GM12878 (cell line): ENCODE measurements around the gene MUTYH. TPM values are rescaled to one million over a fixed set of nuclear protein-coding genes. Genes with fewer than 3 reads are reported as not detected.

Source experiments
- ATAC-seq: fragments of 200-7000 bp; cut with Tn5 transposase; 3 replicates; pipeline ENCODE4 v1.9.1; 2020; ENCODE audit warnings: mild to moderate bottlenecking, moderate library complexity
- BruUV-seq: library from RNA; stranded (reverse); fragments of 400-500 nt; replicated peaks from 2 replicates; lab custom pipeline; 2021; lab: Mats Ljungman, UMichigan
- CTCF ChIA-PET: fragments of 300-600 bp; sonication (Branson Sonifier 250); formaldehyde crosslinking; extraction: SDS; loops from one replicate; lab custom pipeline; 2021; ENCODE audit warnings: inconsistent platforms; lab: Yijun Ruan, JAX
- POLR2A ChIA-PET: fragments of 350-600 bp; formaldehyde crosslinking; extraction: SDS; loops from one replicate; lab custom pipeline; 2021; ENCODE audit warnings: inconsistent platforms; lab: Charles Lee
- RAD21 ChIA-PET: fragments of 300-600 bp; sonication (Branson Sonifier 250); formaldehyde crosslinking; loops from one replicate; lab custom pipeline; 2023; ENCODE audit warnings: antibody characterized with exemption; ENCODE audit not compliant: unreplicated experiment; lab: Charles Lee
- SMC1A ChIA-PET: fragments of 300-600 bp; sonication (Branson Sonifier 250); formaldehyde crosslinking; loops from one replicate; lab custom pipeline; 2023; ENCODE audit not compliant: unreplicated experiment, uncharacterized antibody; lab: Charles Lee
- DNase-seq: peaks from one replicate; pipeline ENCODE4 v3.0.0-alpha.2; 2011; ENCODE audit warnings: low read depth, low spot score
- FAIRE-seq: peaks from 3 replicates; lab custom pipeline; 2011; peaks lifted over from hg19 to GRCh38; lab: Jason Lieb, UNC
- H2AFZ ChIP-seq: 2 replicates; pipeline ENCODE4 v1.6.0; 2011; ENCODE audit warnings: low read depth, low read length, control low read depth; ENCODE audit not compliant: control insufficient read depth
- H3K27ac ChIP-seq: 2 replicates; pipeline ENCODE4 v1.5.1; 2011; ENCODE audit warnings: control low read depth; ENCODE audit not compliant: control insufficient read depth, insufficient read depth
- H3K27me3 ChIP-seq, 2 experiments: replicated peaks in 1 of 2; 2 replicates each; pipeline versions ENCODE4 v1.6.0 to v1.6.1; 2011; ENCODE audit warnings: low read length in 1 of 2; ENCODE audit not compliant: control insufficient read depth in 2 of 2, insufficient read depth in 2 of 2
- H3K36me3 ChIP-seq, 2 experiments: 2 replicates each; pipeline ENCODE4 v1.5.1; 2011; ENCODE audit warnings: low read length in 1 of 2; ENCODE audit not compliant: control insufficient read depth in 2 of 2, insufficient read depth in 2 of 2
- H3K4me1 ChIP-seq: 2 replicates; pipeline ENCODE4 v1.6.1; 2011; ENCODE audit warnings: mild to moderate bottlenecking, low read length, moderate library complexity, mixed read lengths; ENCODE audit not compliant: control insufficient read depth, insufficient read depth
- H3K4me2 ChIP-seq: 2 replicates; pipeline ENCODE4 v1.6.0; 2011; ENCODE audit warnings: control low read depth; ENCODE audit not compliant: control insufficient read depth, insufficient read depth
- H3K4me3 ChIP-seq: fragments of 200-600 bp; sonication (generic); 2 replicates; pipeline ENCODE4 v1.5.1; 2016
- H3K79me2 ChIP-seq: 2 replicates; pipeline ENCODE4 v1.6.0; 2011; ENCODE audit warnings: low read length; ENCODE audit not compliant: control insufficient read depth, insufficient read depth
- H3K9ac ChIP-seq: 2 replicates; pipeline ENCODE4 v1.8.0; 2011; ENCODE audit warnings: low read length, control low read depth, mixed read lengths; ENCODE audit not compliant: control insufficient read depth, insufficient read depth
- H3K9me3 ChIP-seq: replicated peaks from 3 replicates; pipeline ENCODE4 v1.5.1; 2011; ENCODE audit warnings: mild to moderate bottlenecking, low read length; ENCODE audit not compliant: control insufficient read depth, insufficient read depth
- H4K20me1 ChIP-seq: 2 replicates; pipeline ENCODE4 v1.6.0; 2011; ENCODE audit not compliant: control insufficient read depth, insufficient read depth
- ATF7 ChIP-seq: fragments of 450-650 bp; IDR thresholded peaks from 2 replicates; pipeline ENCODE4 v1.6.1; 2016; ENCODE audit warnings: low read depth, mild to moderate bottlenecking
- BMI1 ChIP-seq: fragments of 450-650 bp; IDR thresholded peaks from 2 replicates; pipeline ENCODE4 v1.6.1; 2016; ENCODE audit warnings: mild to moderate bottlenecking, moderate library complexity, borderline replicate concordance
- CREM ChIP-seq: IDR thresholded peaks from 2 replicates; pipeline ENCODE4 v1.6.1; 2014; ENCODE audit warnings: antibody characterized with exemption, low read depth
- FOXM1 ChIP-seq: IDR thresholded peaks from 2 replicates; pipeline ENCODE4 v1.6.1; 2012; ENCODE audit warnings: low read depth, mild to moderate bottlenecking, inconsistent platforms, low read length, moderate library complexity
- HDAC2 ChIP-seq: fragments of 200-600 bp; sonication (generic); IDR thresholded peaks from 2 replicates; pipeline ENCODE4 v1.6.1; 2017
- MXI1 ChIP-seq: fragments of 150-350 bp; IDR thresholded peaks from 2 replicates; pipeline ENCODE4 v1.6.1; 2011; ENCODE audit warnings: low read depth, mild to moderate bottlenecking, inconsistent platforms, low read length, improper control_type of control experiment
- POLR2AphosphoS5 ChIP-seq: IDR thresholded peaks from 2 replicates; pipeline ENCODE4 v1.6.1; 2011; ENCODE audit warnings: mild to moderate bottlenecking, low read length, inconsistent platforms
- POU2F2 ChIP-seq: IDR thresholded peaks from 3 replicates; pipeline ENCODE4 v1.6.1; 2011; ENCODE audit warnings: low read depth, mild to moderate bottlenecking, low read length, borderline replicate concordance
- SMARCA5 ChIP-seq: fragments of 450-650 bp; IDR thresholded peaks from 2 replicates; pipeline ENCODE4 v1.6.1; 2017; ENCODE audit warnings: mild to moderate bottlenecking
- SMC3 ChIP-seq: IDR thresholded peaks from 2 replicates; pipeline ENCODE4 v1.6.1; 2011; ENCODE audit warnings: low read length, improper control_type of control experiment, borderline replicate concordance
- TAF1 ChIP-seq: IDR thresholded peaks from 2 replicates; pipeline ENCODE4 v1.6.1; 2011; ENCODE audit warnings: mild to moderate bottlenecking, low read depth, low read length, borderline replicate concordance
- WRNIP1 ChIP-seq: IDR thresholded peaks from 2 replicates; pipeline ENCODE4 v1.6.1; 2011; ENCODE audit warnings: low read depth, low read length, improper control_type of control experiment, borderline replicate concordance
- ZBTB11 ChIP-seq: fragments of 450-650 bp; formaldehyde crosslinking; IDR thresholded peaks from 2 replicates; pipeline ENCODE4 v1.5.0; 2022; ENCODE audit warnings: mild to moderate bottlenecking, missing genetic modification characterization
- ZZZ3 ChIP-seq: IDR thresholded peaks from 2 replicates; pipeline ENCODE4 v1.6.1; 2011; ENCODE audit warnings: low read depth; ENCODE audit not compliant: control insufficient read depth, insufficient read length
- WGBS: methylation state at CpG from one replicate; pipeline ENCODE4 v1.1.6; 2016; ENCODE audit warnings: low lambda C conversion rate; ENCODE audit not compliant: insufficient replicate concordance, insufficient coverage; ENCODE audit errors: missing lambda C conversion rate; 5-methylcytosine and 5-hydroxymethylcytosine counted together
- in situ Hi-C: fragments of 300-500 bp; cut with MboI; formaldehyde crosslinking; loops from 9 replicates; pipeline ENCODE4 v1.14.3; 2018; ENCODE audit warnings: mixed read lengths
- intact Hi-C: fragments of 100-400 bp; cut with micrococcal nuclease; formaldehyde crosslinking; loops from one replicate; pipeline ENCODE4 v1.14.2; 2022; ENCODE audit not compliant: unreplicated experiment
- polyA plus RNA-seq, 11 experiments: library from polyadenylated mRNA; depleted of rRNA in 4 of 11; unstranded in 6 of 11; stranded (reverse) in 5 of 11; fragments of >200 nt; fragmentation: Nextera tagmentation in 4 of 11; fragmentation: Illumina TruSeq in 1 of 11; extraction: Ambion mirVana in 4 of 11; extraction: Trizol in 1 of 11; gene quantifications; 1 replicate in 1 of 11; 2 replicates in 10 of 11; pipeline versions ENCODE4 v1.2.1 to v1.2.3, GENCODE V29; 2011 to 2016; ENCODE audit warnings: inconsistent platforms in 2 of 11, missing spikeins in 2 of 11, low read depth in 1 of 11
- total RNA-seq, 4 experiments: library from RNA; depleted of rRNA in 3 of 4; stranded (reverse); fragments of >200 nt in 3 of 4; fragmentation: Illumina TruSeq in 1 of 4; extraction: Trizol in 1 of 4; gene quantifications; 2 replicates each; pipeline versions ENCODE4 v1.2.1 to v1.2.3, GENCODE V29; 2013 to 2021
- TF ChIP-seq, protein P1 (sequence below): fragments of 450-650 bp; IDR thresholded peaks from 2 replicates; pipeline ENCODE4 v1.6.1; 2017; ENCODE audit warnings: mild to moderate bottlenecking, moderate library complexity

Gene MUTYH
- total and polyA plus RNA-seq, 10 of the 15 experiments (the other 5 are each of a cell fraction or from before 2014, with no cell fraction given) = 2.5 to 42.0 (median 30.0) TPM

GRCh38 chr1:45303520-45304310 is 36.5 kb downstream of the MUTYH start:
- ChIA-PET SMC1A (interaction anchor here (0.8 to 9.2 kb wide), 13 partner anchors 20 to 582 kb away, joined by 3 to 284 read pairs (median 4); partner anchors contain the start of genes EIF2B3, HECTD3, MUTYH and PLK3), POLR2A (interaction anchor here (0.5 to 6.4 kb wide), 35 partner anchors 11 to 1300 kb away, joined by 3 to 98 read pairs (median 4); partner anchors contain the start of genes BTBD19, CCDC163, HECTD3 and MMACHC), CTCF (interaction anchor here (0.7 to 10.7 kb wide), 18 partner anchors 8 to 675 kb away, joined by 3 to 252 read pairs (median 4); partner anchors contain the start of genes CCDC163, HECTD3, MMACHC and PLK3), RAD21 (interaction anchor here (0.6 to 10.1 kb wide), 39 partner anchors 11 to 1326 kb away, joined by 3 to 313 read pairs (median 4); partner anchors contain the start of genes CCDC163, HECTD3, HPDL and MMACHC)
- intact Hi-C loops = loop anchor here (1.0 to 5.0 kb wide), 4 partner anchors 23 to 576 kb away; partner anchors contain the start of genes HPDL, MUTYH and TOE1
- Histone ChIP-seq H3K27ac (peak overlapping the region; percentile 95), H3K4me2 (peak overlapping the region; percentile 87), H4K20me1 (no peaks in the 10 kb centered on the region), H3K9ac (peak overlapping the region; percentile 91), H3K79me2 (peaks cover 7% of the 10 kb centered on the region), H3K4me1 (peaks cover 18% of the 10 kb centered on the region), H3K4me3 (peak overlapping the region; percentile 90), H3K9me3 (no peaks in the 10 kb centered on the region), H3K36me3 (no peaks in the 10 kb centered on the region), H3K27me3 (no peaks in the 10 kb centered on the region), H2AFZ (peak overlapping the region; percentile 95)
- in situ Hi-C loops = loop anchor here (5.0 kb wide), 3 partner anchors 291 to 586 kb away; partner anchors contain the start of genes HECTD3 and UROD
- FAIRE-seq = peak; percentile 38
- peak; percentile 84 for DNase-seq
- under 1% methylated on average over 42 of the region's 68 CpGs for WGBS
- ATAC-seq = peak; percentile 86
- TSS peak; percentile 98 for BruUV-seq
- no peak for TF ChIP-seq BMI1
- TF ChIP-seq TAF1 = peak; percentile 73; the same call in 1 of the 2 replicates
- TF ChIP-seq, protein P1, sequence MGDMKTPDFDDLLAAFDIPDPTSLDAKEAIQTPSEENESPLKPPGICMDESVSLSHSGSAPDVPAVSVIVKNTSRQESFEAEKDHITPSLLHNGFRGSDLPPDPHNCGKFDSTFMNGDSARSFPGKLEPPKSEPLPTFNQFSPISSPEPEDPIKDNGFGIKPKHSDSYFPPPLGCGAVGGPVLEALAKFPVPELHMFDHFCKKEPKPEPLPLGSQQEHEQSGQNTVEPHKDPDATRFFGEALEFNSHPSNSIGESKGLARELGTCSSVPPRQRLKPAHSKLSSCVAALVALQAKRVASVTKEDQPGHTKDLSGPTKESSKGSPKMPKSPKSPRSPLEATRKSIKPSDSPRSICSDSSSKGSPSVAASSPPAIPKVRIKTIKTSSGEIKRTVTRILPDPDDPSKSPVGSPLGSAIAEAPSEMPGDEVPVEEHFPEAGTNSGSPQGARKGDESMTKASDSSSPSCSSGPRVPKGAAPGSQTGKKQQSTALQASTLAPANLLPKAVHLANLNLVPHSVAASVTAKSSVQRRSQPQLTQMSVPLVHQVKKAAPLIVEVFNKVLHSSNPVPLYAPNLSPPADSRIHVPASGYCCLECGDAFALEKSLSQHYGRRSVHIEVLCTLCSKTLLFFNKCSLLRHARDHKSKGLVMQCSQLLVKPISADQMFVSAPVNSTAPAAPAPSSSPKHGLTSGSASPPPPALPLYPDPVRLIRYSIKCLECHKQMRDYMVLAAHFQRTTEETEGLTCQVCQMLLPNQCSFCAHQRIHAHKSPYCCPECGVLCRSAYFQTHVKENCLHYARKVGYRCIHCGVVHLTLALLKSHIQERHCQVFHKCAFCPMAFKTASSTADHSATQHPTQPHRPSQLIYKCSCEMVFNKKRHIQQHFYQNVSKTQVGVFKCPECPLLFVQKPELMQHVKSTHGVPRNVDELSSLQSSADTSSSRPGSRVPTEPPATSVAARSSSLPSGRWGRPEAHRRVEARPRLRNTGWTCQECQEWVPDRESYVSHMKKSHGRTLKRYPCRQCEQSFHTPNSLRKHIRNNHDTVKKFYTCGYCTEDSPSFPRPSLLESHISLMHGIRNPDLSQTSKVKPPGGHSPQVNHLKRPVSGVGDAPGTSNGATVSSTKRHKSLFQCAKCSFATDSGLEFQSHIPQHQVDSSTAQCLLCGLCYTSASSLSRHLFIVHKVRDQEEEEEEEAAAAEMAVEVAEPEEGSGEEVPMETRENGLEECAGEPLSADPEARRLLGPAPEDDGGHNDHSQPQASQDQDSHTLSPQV = 0 out of 2 replicates have a peak, but pooled peaks have one; percentile 29
- 0 out of 2 replicates have a peak, but pooled peaks have one; percentile 2 for TF ChIP-seq FOXM1
- TF ChIP-seq POLR2AphosphoS5 = peak; percentile 83
- no peak for TF ChIP-seq ZZZ3
- no peak for TF ChIP-seq HDAC2
- peak; percentile 77; the same call in 1 of the 3 replicates for TF ChIP-seq POU2F2
- peak; percentile 71 for TF ChIP-seq CREM
- TF ChIP-seq SMC3 = peak; percentile 45; the same call in 1 of the 2 replicates
- 0 out of 2 replicates have a peak, but pooled peaks have one; percentile 12 for TF ChIP-seq ZBTB11 (CRISPR knock-in tag)
- TF ChIP-seq SMARCA5 = peak; percentile 94
- TF ChIP-seq ATF7 = peak; percentile 80
- TF ChIP-seq MXI1 = 0 out of 2 replicates have a peak, but pooled peaks have one; percentile 11
- TF ChIP-seq WRNIP1 = no peak
